Vagina (tissue), 2 donors: Measurements from ENCODE around the gene WNT7B.

Experiments
- CTCF ChIP-seq, 3 experiments: fragments of 450-650 bp in 2 of 3; fragments of 200-600 bp in 1 of 3; sonication (generic) in 1 of 3; IDR thresholded peaks; one replicate each; pipeline ENCODE4 v1.5.1; 2017 to 2019; ENCODE audit warnings: antibody characterized with exemption in 3 of 3, mild to moderate bottlenecking in 2 of 3, moderate library complexity in 2 of 3
- POLR2A ChIP-seq, 2 donors: fragments of 450-650 bp; IDR thresholded peaks; one replicate each; pipeline ENCODE4 v1.6.1; 2017; ENCODE audit warnings: antibody characterized with exemption in 2 of 2, mild to moderate bottlenecking in 2 of 2, moderate library complexity in 2 of 2

GRCh38 chr22:45930324-45930723 is 46.6 kb downstream of the WNT7B start:
- TF ChIP-seq CTCF (IDR thresholded peaks at IDR 0.05), result no peak
- no peak for TF ChIP-seq POLR2A (IDR thresholded peaks at IDR 0.05)
